CD4-positive, alpha-beta T cell treated with Interleukin-15 for 1 hour (primary cell): ENCODE measurements around the gene MMEL1.
"Not testable (repeated sequence)": the region's sequence is repeated elsewhere in the genome, so short reads cannot be mapped to it uniquely, and the experiment has no call there.

Source experiments
- DNase-seq: peaks from one replicate; pipeline ENCODE4 v3.0.0-alpha.2; 2020

Gene MMEL1

GRCh38 chr1:2555634-2556276, 77.1 kb downstream of the MMEL1 start:
- peak; percentile 86 for DNase-seq

- DNase-seq, result peak; percentile 71
Observed at GRCh38 chr1:2554621-2555387, 78.0 kb downstream of the MMEL1 start.

- no peak for DNase-seq
Observed at GRCh38 chr1:2553871-2554620, 78.8 kb downstream of the MMEL1 start.

- DNase-seq, result not testable (repeated sequence)
Observed at GRCh38 chr1:2553076-2553475, 79.7 kb downstream of the MMEL1 start.

GRCh38 chr1:2552189-2552588, 80.6 kb downstream of the MMEL1 start:
- no peak for DNase-seq

GRCh38 chr1:2551544-2551943, 81.3 kb downstream of the MMEL1 start:
- not testable (repeated sequence) for DNase-seq

- not testable (repeated sequence) for DNase-seq
Observed at GRCh38 chr1:2550309-2550861, 82.4 kb downstream of the MMEL1 start.

- not testable (repeated sequence) for DNase-seq
Observed at GRCh38 chr1:2549367-2550029, 83.3 kb downstream of the MMEL1 start.

GRCh38 chr1:2548068-2548589, 84.7 kb downstream of the MMEL1 start:
- DNase-seq, result peak; percentile 88

- no peak for DNase-seq
Observed at GRCh38 chr1:2547210-2548067, 85.4 kb downstream of the MMEL1 start.

GRCh38 chr1:2546515-2547209, 86.2 kb downstream of the MMEL1 start:
- peak; percentile 90 for DNase-seq

GRCh38 chr1:2545754-2546514, 86.9 kb downstream of the MMEL1 start:
- peak; percentile 95 for DNase-seq

GRCh38 chr1:2544875-2545640, 87.8 kb downstream of the MMEL1 start:
- no peak for DNase-seq

GRCh38 chr1:2544093-2544874, 88.5 kb downstream of the MMEL1 start:
- DNase-seq, result no peak

GRCh38 chr1:2543543-2544092, 89.2 kb downstream of the MMEL1 start:
- DNase-seq, result peak; percentile 36

GRCh38 chr1:2542246-2542915, 90.4 kb downstream of the MMEL1 start:
- DNase-seq, result no peak

GRCh38 chr1:2541619-2542245, 91.1 kb downstream of the MMEL1 start:
- DNase-seq, result no peak
